GM19372 (cell line): ENCODE measurements around the gene TMEM52B.
"Not testable (repeated sequence)": the region's sequence is repeated elsewhere in the genome, so short reads cannot be mapped to it uniquely, and the experiment has no call there.

Experiments used
- ATAC-seq: cut with Tn5 transposase; IDR thresholded peaks from one replicate; pipeline ENCODE4 v1.9.1; 2021; ENCODE audit warnings: mild to moderate bottlenecking, low read depth, moderate library complexity; ENCODE audit not compliant: unreplicated experiment

TMEM52B gene

GRCh38 chr12:10211101-10211939 lies 32.5 kb downstream of the TMEM52B start:
- no peak for ATAC-seq

GRCh38 chr12:10211940-10212738 lies 33.3 kb downstream of the TMEM52B start:
- peak; percentile 56 for ATAC-seq

- peak; percentile 54 for ATAC-seq
These were observed 33.9 kb downstream of the TMEM52B start, which contains the start of gene GABARAPL1 for GRCh38 chr12:10212739-10213131. TSS of gene GABARAPL1 (plus strand) at chr12:10212877. CDS start at chr12:10213130, 253 bp downstream.

GRCh38 chr12:10213168-10214135 lies 34.6 kb downstream of the TMEM52B start:
- peak; percentile 53 for ATAC-seq

- ATAC-seq: no peak
These were observed 35.5 kb downstream of the TMEM52B start for GRCh38 chr12:10214136-10214894.

GRCh38 chr12:10214895-10215267 lies 36.0 kb downstream of the TMEM52B start:
- ATAC-seq: no peak

- no peak for ATAC-seq
These were observed 36.6 kb downstream of the TMEM52B start for GRCh38 chr12:10215436-10215835.

- ATAC-seq: not testable (repeated sequence)
These were observed 37.1 kb downstream of the TMEM52B start for GRCh38 chr12:10215946-10216345.

- ATAC-seq: no peak
These were observed 39.2 kb downstream of the TMEM52B start for GRCh38 chr12:10218021-10218420.

- ATAC-seq: no peak
These were observed 41.7 kb downstream of the TMEM52B start for GRCh38 chr12:10220398-10221077.

- ATAC-seq: no peak
These were observed 43.0 kb downstream of the TMEM52B start for GRCh38 chr12:10221846-10222245.

GRCh38 chr12:10223208-10223607 lies 44.4 kb downstream of the TMEM52B start:
- ATAC-seq: no peak

GRCh38 chr12:10225426-10225825 lies 46.6 kb downstream of the TMEM52B start:
- not testable (repeated sequence) for ATAC-seq

- no peak for ATAC-seq
These were observed 47.3 kb downstream of the TMEM52B start for GRCh38 chr12:10226086-10226485.

- ATAC-seq: no peak
These were observed 47.9 kb downstream of the TMEM52B start for GRCh38 chr12:10226731-10227130.

- ATAC-seq: no peak
These were observed 48.8 kb downstream of the TMEM52B start for GRCh38 chr12:10227648-10228047.

- no peak for ATAC-seq
These were observed 55.7 kb downstream of the TMEM52B start for GRCh38 chr12:10234562-10234961.

GRCh38 chr12:10235761-10236631 lies 57.2 kb downstream of the TMEM52B start:
- no peak for ATAC-seq
